CD4-positive, alpha-beta T cell (primary cell): ENCODE measurements around the gene ASRGL1. TPM values are rescaled to one million over a fixed set of nuclear protein-coding genes. Genes with fewer than 3 reads are reported as not detected.
A peak's percentile ranks its signal among the peaks of the same experiment; 100 is the strongest.

Experiments used
- ATAC-seq: fragments of 200-7000 bp; cut with Tn5 transposase; one replicate; pipeline ENCODE4 v1.10.0; 2022; ENCODE audit warnings: mild to moderate bottlenecking; ENCODE audit not compliant: poor library complexity
- CTCF ChIA-PET: fragments of 350-600 bp; sonication (Branson Sonifier 250); formaldehyde crosslinking; loops from one replicate; lab custom pipeline; 2021; ENCODE audit warnings: antibody characterized with exemption, inconsistent platforms; lab: Charles Lee
- POLR2A ChIA-PET: fragments of 350-600 bp; sonication (Branson Sonifier 250); formaldehyde crosslinking; loops from one replicate; lab custom pipeline; 2021; ENCODE audit warnings: antibody characterized with exemption, inconsistent platforms; lab: Charles Lee
- DNase-seq, 14 experiments: peaks; one replicate each; pipeline ENCODE4 v3.0.0-alpha.2; 2013 to 2020; ENCODE audit warnings: mixed read lengths in 2 of 14
- H3K27ac ChIP-seq, 2 donors: one replicate each; pipeline versions ENCODE4 v1.5.1 to v1.7.0; 2013; ENCODE audit warnings: low read length in 2 of 2, low read depth in 1 of 2, mild to moderate bottlenecking in 1 of 2
- H3K27me3 ChIP-seq, 2 experiments: 1 replicate in 1 of 2; 2 replicates in 1 of 2; pipeline versions ENCODE4 v1.6.1 to v1.7.0; 2013; ENCODE audit warnings: low read length in 2 of 2, control low read depth in 1 of 2, mild to moderate bottlenecking in 1 of 2, moderate library complexity in 1 of 2; ENCODE audit not compliant: insufficient read depth in 2 of 2, control insufficient read depth in 1 of 2
- H3K36me3 ChIP-seq: one replicate; pipeline ENCODE4 v1.6.1; 2013; ENCODE audit warnings: low read length, control low read depth; ENCODE audit not compliant: insufficient read depth
- H3K4me1 ChIP-seq: one replicate; pipeline ENCODE4 v1.6.1; 2013; ENCODE audit warnings: low read length, control low read depth; ENCODE audit not compliant: insufficient read depth
- H3K4me3 ChIP-seq: one replicate; pipeline ENCODE4 v1.5.1; 2013; ENCODE audit warnings: mild to moderate bottlenecking, low read length, moderate library complexity
- H3K9me3 ChIP-seq, 2 experiments: 1 replicate in 1 of 2; 2 replicates in 1 of 2; pipeline versions ENCODE4 v1.6.1 to v1.7.0; 2013; ENCODE audit warnings: low read length in 2 of 2, mild to moderate bottlenecking in 2 of 2, control low read depth in 1 of 2, moderate library complexity in 1 of 2; ENCODE audit not compliant: control insufficient read depth in 1 of 2, insufficient read depth in 1 of 2
- H3K27ac Mint-ChIP-seq: one replicate; pipeline ENCODE4 v1.8.0; 2020; ENCODE audit warnings: mixed read lengths
- H3K27me3 Mint-ChIP-seq: one replicate; pipeline ENCODE4 v1.8.0; 2021; ENCODE audit warnings: mixed read lengths
- H3K36me3 Mint-ChIP-seq: one replicate; pipeline ENCODE4 v1.8.0; 2021; ENCODE audit warnings: low read depth, mixed read lengths
- H3K4me1 Mint-ChIP-seq: one replicate; pipeline ENCODE4 v1.8.0; 2021; ENCODE audit warnings: low read depth, mixed read lengths
- H3K4me3 Mint-ChIP-seq: one replicate; pipeline ENCODE4 v1.8.0; 2020; ENCODE audit warnings: mild to moderate bottlenecking, mixed read lengths
- H3K9me3 Mint-ChIP-seq: one replicate; pipeline ENCODE4 v1.8.0; 2020; ENCODE audit warnings: mixed read lengths
- intact Hi-C, 2 experiments: fragments of 100-400 bp; cut with DNase I in 1 of 2; cut with micrococcal nuclease in 1 of 2; formaldehyde crosslinking; loops; one replicate each; pipeline versions ENCODE4 v1.15.1 to v1.9.0; 2023 to 2025; cut with DNase I, micrococcal nuclease
- total RNA-seq, 174 experiments: library from RNA in 2 of 174; stranded (reverse) in 2 of 174; gene quantifications; one replicate each; pipeline ENCODE4 v1.2.3 and lab custom pipeline; 2021 to 2026
- TF ChIP-seq, protein P1 (sequence below): fragments of 200-600 bp; IDR thresholded peaks from one replicate; pipeline ENCODE4 v1.8.0; 2022; ENCODE audit warnings: antibody characterized with exemption, mild to moderate bottlenecking

Gene ASRGL1
- total RNA-seq, 2 experiments from 2014 or later, result 0.74 to 0.81 TPM

DNA sequence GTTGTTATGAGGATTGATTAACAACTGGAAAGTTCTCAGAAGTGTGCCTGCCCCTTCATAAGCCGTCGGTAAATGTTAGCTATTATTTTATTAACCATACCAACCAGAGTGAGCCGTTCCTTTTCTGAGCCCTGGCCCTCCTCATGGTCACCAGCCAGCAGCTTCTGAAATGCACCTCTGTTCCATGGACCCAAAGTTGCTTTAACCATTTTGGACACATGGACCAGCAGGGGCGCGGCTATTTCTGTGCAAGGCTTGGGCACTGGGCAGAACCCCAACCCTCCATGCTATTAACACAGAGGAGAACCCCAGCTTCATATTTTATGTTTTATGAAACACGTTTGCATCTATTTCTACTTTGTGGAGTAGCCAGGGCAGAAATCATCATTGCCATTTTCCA, 63.0 kb downstream of the ASRGL1 start:
- Mint-ChIP-seq H3K4me1 (peaks cover 29% of the 10 kb centered on the region), H3K9me3 (no peaks in the 10 kb centered on the region), H3K4me3 (no peak overlapping the region), H3K27ac (no peak overlapping the region), H3K27me3 (no peaks in the 10 kb centered on the region), H3K36me3 (no peaks in the 10 kb centered on the region)
- Histone ChIP-seq H3K9me3 (no peaks in the 10 kb centered on the region), H3K4me3 (no peak overlapping the region), H3K27ac (no peak overlapping the region), H3K27me3 (no peaks in the 10 kb centered on the region), H3K36me3 (no peaks in the 10 kb centered on the region), H3K4me1 (peaks cover 41% of the 10 kb centered on the region)
- ATAC-seq (no peak), DNase-seq (no peak)
- CTCF ChIA-PET, result interaction anchor here (0.8 kb wide), 1 partner anchor 10 kb away, joined by 4 read pairs; no protein-coding TSS in a partner anchor
- intact Hi-C loops, result no loop called here
- TF ChIP-seq, protein P1, sequence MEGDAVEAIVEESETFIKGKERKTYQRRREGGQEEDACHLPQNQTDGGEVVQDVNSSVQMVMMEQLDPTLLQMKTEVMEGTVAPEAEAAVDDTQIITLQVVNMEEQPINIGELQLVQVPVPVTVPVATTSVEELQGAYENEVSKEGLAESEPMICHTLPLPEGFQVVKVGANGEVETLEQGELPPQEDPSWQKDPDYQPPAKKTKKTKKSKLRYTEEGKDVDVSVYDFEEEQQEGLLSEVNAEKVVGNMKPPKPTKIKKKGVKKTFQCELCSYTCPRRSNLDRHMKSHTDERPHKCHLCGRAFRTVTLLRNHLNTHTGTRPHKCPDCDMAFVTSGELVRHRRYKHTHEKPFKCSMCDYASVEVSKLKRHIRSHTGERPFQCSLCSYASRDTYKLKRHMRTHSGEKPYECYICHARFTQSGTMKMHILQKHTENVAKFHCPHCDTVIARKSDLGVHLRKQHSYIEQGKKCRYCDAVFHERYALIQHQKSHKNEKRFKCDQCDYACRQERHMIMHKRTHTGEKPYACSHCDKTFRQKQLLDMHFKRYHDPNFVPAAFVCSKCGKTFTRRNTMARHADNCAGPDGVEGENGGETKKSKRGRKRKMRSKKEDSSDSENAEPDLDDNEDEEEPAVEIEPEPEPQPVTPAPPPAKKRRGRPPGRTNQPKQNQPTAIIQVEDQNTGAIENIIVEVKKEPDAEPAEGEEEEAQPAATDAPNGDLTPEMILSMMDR, result no peak
- POLR2A ChIA-PET, result no interaction called here

DNA sequence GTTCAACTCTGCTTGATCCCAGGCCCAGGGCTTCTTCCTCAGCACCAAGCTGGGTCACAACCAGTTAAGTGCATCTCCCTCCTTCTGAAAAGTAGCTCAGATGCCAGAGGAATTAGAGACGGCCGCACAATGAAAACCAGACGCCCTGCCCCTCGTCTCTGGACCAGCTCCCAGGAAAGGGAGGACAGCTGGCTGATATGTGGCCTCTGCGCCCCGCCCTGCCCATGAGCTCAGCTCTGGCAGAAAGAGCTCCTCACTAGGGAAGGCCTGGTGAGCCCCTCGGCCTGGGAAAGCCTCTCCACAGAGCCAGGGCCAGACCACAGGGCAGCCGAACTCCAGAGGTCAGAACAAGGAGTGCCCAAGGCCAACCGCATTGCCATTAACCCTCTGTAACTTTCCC, 63.5 kb downstream of the ASRGL1 start:
- Histone ChIP-seq H3K27ac (no peak overlapping the region), H3K4me3 (no peak overlapping the region), H3K4me1 (peaks cover 41% of the 10 kb centered on the region), H3K9me3 (no peaks in the 10 kb centered on the region), H3K27me3 (no peaks in the 10 kb centered on the region), H3K36me3 (no peaks in the 10 kb centered on the region)
- no peak overlapping the region for H3K27ac Mint-ChIP-seq
- ChIA-PET POLR2A (interaction anchor here (0.7 kb wide), 1 partner anchor 191 kb away, joined by 3 read pairs; the partner anchor contains the start of gene TUT1), CTCF (interaction anchor here (0.8 kb wide), 1 partner anchor 9 kb away, joined by 4 read pairs; no protein-coding TSS in a partner anchor)
- ATAC-seq (no peak), DNase-seq (no peak)
- H3K4me3 Mint-ChIP-seq, result no peak overlapping the region
- TF ChIP-seq, protein P1, result no peak
- H3K9me3 Mint-ChIP-seq, result no peaks in the 10 kb centered on the region
- H3K27me3 Mint-ChIP-seq, result no peaks in the 10 kb centered on the region
- peaks cover 29% of the 10 kb centered on the region for H3K4me1 Mint-ChIP-seq
- intact Hi-C loops, result no loop called here
- H3K36me3 Mint-ChIP-seq, result no peaks in the 10 kb centered on the region

DNA sequence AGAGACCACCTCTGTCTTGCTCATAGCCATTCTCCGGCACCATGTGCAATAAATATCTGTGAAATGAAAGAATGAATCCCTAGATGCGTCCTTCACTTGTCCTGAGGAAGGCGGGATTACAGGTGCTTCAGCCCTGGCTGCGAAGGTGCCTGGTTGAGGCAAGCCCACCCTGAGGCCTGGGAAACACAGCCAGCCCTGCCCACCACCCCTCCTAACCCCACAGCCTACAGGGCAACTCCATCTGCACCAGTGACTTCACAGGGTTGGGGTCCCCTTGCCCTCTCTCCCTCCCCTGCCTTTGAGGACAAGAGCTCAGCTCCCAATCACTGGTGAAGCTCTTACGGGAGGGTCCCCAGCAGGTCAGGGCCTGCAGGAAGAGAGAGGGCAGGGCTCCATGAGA, 64.1 kb downstream of the ASRGL1 start:
- H3K9me3 ChIP-seq, result no peaks in the 10 kb centered on the region
- H3K27ac ChIP-seq, result no peak overlapping the region
- POLR2A ChIA-PET, result interaction anchor here (0.7 to 1.4 kb wide), 2 partner anchors 173 to 190 kb away, joined by 3 to 5 read pairs; partner anchors contain the start of genes EEF1G and TUT1

More for the DNA sequence above, 64.1 kb downstream of the ASRGL1 start:
- H3K27ac Mint-ChIP-seq, result peak overlapping the region; percentile 77
- peaks cover 41% of the 10 kb centered on the region for H3K4me1 ChIP-seq
- ATAC-seq, result no peak
- no peaks in the 10 kb centered on the region for H3K36me3 Mint-ChIP-seq
- TF ChIP-seq, protein P1, result no peak
- no peaks in the 10 kb centered on the region for H3K9me3 Mint-ChIP-seq
- H3K27me3 ChIP-seq, result no peaks in the 10 kb centered on the region
- H3K36me3 ChIP-seq, result no peaks in the 10 kb centered on the region
- H3K4me1 Mint-ChIP-seq, result peaks cover 29% of the 10 kb centered on the region
- intact Hi-C loops, result no loop called here
- H3K4me3 ChIP-seq, result peak overlapping the region; percentile 32
- no peak for DNase-seq
- CTCF ChIA-PET, result interaction anchor here (1.0 kb wide), 1 partner anchor 142 kb away, joined by 3 read pairs; no protein-coding TSS in a partner anchor
- no peaks in the 10 kb centered on the region for H3K27me3 Mint-ChIP-seq
- H3K4me3 Mint-ChIP-seq, result peak overlapping the region; percentile 82
